ENCODE data around the gene PLPPR1.

GRCh38 chr9:101315112-101315450 is 286.6 kb downstream of the PLPPR1 start:
- TF ChIP-seq CTCF (IDR thresholded peaks at IDR 0.05 in 2 of 3, conservative IDR thresholded peaks at IDR 0.05 in 1 of 3; ENCODE audit: borderline replicate concordance in 1 of 3, insufficient read depth in 1 of 3, low read depth in 2 of 3, low read length in 2 of 3) (no peak), EZH2phosphoT487 (IDR thresholded peaks at IDR 0.05; ENCODE audit: borderline replicate concordance) (no peak), POLR2A (IDR thresholded peaks at IDR 0.05; ENCODE audit: borderline replicate concordance, extremely low read depth, insufficient read depth, insufficient read length) (no peak), TCF7L2 (IDR thresholded peaks at IDR 0.05; ENCODE audit: borderline replicate concordance, extremely low read depth, insufficient read depth, insufficient read length) (no peak), EGR1 (IDR thresholded peaks at IDR 0.05; ENCODE audit: low read depth) (no peak), JUND (IDR thresholded peaks at IDR 0.05) (no peak)
- TF ChIP-seq, protein P1, sequence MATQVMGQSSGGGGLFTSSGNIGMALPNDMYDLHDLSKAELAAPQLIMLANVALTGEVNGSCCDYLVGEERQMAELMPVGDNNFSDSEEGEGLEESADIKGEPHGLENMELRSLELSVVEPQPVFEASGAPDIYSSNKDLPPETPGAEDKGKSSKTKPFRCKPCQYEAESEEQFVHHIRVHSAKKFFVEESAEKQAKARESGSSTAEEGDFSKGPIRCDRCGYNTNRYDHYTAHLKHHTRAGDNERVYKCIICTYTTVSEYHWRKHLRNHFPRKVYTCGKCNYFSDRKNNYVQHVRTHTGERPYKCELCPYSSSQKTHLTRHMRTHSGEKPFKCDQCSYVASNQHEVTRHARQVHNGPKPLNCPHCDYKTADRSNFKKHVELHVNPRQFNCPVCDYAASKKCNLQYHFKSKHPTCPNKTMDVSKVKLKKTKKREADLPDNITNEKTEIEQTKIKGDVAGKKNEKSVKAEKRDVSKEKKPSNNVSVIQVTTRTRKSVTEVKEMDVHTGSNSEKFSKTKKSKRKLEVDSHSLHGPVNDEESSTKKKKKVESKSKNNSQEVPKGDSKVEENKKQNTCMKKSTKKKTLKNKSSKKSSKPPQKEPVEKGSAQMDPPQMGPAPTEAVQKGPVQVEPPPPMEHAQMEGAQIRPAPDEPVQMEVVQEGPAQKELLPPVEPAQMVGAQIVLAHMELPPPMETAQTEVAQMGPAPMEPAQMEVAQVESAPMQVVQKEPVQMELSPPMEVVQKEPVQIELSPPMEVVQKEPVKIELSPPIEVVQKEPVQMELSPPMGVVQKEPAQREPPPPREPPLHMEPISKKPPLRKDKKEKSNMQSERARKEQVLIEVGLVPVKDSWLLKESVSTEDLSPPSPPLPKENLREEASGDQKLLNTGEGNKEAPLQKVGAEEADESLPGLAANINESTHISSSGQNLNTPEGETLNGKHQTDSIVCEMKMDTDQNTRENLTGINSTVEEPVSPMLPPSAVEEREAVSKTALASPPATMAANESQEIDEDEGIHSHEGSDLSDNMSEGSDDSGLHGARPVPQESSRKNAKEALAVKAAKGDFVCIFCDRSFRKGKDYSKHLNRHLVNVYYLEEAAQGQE (IDR thresholded peaks at IDR 0.05; ENCODE audit: low read depth) = no peak
